Activated CD8-positive, alpha-beta memory T cell treated with anti-CD3 and anti-CD28 coated beads, Interleukin-2, amount 10 ng/mL, durations not matched to agents 7 days and 5 days (primary cell): ENCODE measurements around the gene MTARC1. TPM values are rescaled to one million over a fixed set of nuclear protein-coding genes. Genes with fewer than 3 reads are reported as not detected.

ENCODE experiments used
- ATAC-seq: fragments of 150-1000 bp; cut with Tn5 transposase; one replicate; pipeline ENCODE4 v1.10.0; 2021; ENCODE audit warnings: moderate library complexity
- CTCF ChIA-PET: fragments of 350-600 bp; sonication (Branson Sonifier 250); formaldehyde crosslinking; loops from one replicate; lab custom pipeline; 2021; ENCODE audit warnings: antibody characterized with exemption; lab: Charles Lee
- DNase-seq: peaks from one replicate; pipeline ENCODE4 v3.0.0-alpha.2; 2020
- H3K27ac Mint-ChIP-seq: one replicate; pipeline ENCODE4 v1.8.0; 2021; ENCODE audit warnings: mild to moderate bottlenecking, mixed read lengths
- H3K27me3 Mint-ChIP-seq: one replicate; pipeline ENCODE4 v1.8.0; 2021; ENCODE audit warnings: mixed read lengths
- H3K36me3 Mint-ChIP-seq: one replicate; pipeline ENCODE4 v1.8.0; 2021; ENCODE audit warnings: mild to moderate bottlenecking, mixed read lengths
- H3K4me1 Mint-ChIP-seq: one replicate; pipeline ENCODE4 v1.8.0; 2021; ENCODE audit warnings: mixed read lengths
- H3K4me3 Mint-ChIP-seq: one replicate; pipeline ENCODE4 v1.8.0; 2021; ENCODE audit warnings: mild to moderate bottlenecking, moderate library complexity, mixed read lengths
- H3K9me3 Mint-ChIP-seq: one replicate; pipeline ENCODE4 v1.8.0; 2022; ENCODE audit warnings: low read depth, mixed read lengths
- total RNA-seq, 2 experiments: library from RNA; stranded (reverse); gene quantifications; one replicate each; pipeline ENCODE4 v1.2.3, GENCODE V29; 2021

The MTARC1 gene
- total RNA-seq = not detected

DNA sequence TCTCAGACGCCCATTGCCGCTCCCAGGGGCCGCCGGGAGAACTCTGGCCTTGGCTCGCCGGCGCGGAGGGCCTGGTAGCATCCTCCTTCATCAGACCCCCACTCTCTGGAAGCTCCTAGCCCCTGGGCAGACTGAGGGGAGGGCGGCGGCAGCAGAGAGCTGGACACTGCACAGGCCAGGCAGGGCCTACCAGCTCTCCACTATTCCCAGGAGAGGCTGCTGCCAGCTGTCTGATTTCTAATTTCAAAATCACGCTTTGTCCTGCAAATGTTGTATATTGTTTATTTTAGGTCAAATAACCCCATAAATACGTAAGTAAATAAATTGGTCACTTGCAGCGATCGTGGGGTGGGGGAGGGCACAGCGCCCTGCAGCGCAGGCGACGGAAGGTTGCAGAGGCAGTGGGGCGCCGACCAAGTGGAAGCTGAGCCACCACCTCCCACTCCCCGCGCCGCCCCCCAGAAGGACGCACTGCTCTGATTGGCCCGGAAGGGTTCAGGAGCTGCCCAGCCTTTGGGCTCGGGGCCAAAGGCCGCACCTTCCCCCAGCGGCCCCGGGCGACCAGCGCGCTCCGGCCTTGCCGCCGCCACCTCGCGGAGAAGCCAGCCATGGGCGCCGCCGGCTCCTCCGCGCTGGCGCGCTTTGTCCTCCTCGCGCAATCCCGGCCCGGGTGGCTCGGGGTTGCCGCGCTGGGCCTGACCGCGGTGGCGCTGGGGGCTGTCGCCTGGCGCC, at the start of gene MTARC1:
MTARC1 (plus strand) TSS at position 577 of the 732 bp plus-strand sequence; CDS start at position 609, 32 bp downstream.
- peaks cover 73% of the 10 kb centered on the region for H3K27me3 Mint-ChIP-seq
- H3K4me1 Mint-ChIP-seq = no peaks in the 10 kb centered on the region
- no peak within 1 kb of the TSS for H3K4me3 Mint-ChIP-seq
- CTCF ChIA-PET = interaction anchor here (1.6 to 1.7 kb wide), 2 partner anchors 11 to 14 kb away, joined by 3 to 7 read pairs; no protein-coding TSS in a partner anchor
- no peaks in the 10 kb centered on the region for H3K9me3 Mint-ChIP-seq
- no peaks in the 10 kb centered on the region for H3K36me3 Mint-ChIP-seq
- H3K27ac Mint-ChIP-seq = no peak within 1 kb of the TSS
- ATAC-seq = peak; percentile 27
- DNase-seq = no peak

DNA sequence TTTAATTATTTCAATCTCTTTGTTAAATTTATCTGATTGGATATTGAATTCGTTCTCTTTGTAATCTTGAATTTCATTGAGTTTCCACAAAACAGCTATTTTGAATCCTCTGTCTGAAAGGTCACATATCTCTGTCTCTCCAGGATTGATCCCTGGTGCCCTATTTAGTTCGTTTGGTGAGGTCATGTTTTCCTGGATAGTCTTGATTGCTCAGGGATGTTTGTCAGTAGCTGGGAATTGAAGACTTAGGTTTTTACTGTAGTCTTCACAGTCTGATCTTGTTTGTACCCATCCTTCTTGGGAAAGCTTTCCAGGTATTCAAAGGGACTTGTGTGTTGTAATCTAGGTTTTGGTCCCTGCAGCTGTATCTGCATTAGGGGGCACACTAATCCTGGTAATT, 45.4 kb upstream of the MTARC1 start:
- peaks cover 22% of the 10 kb centered on the region for H3K27me3 Mint-ChIP-seq
- no peaks in the 10 kb centered on the region for H3K36me3 Mint-ChIP-seq
- no peak overlapping the region for H3K4me3 Mint-ChIP-seq
- CTCF ChIA-PET = interaction anchor here (1.9 kb wide), 1 partner anchor 8 kb away, joined by 6 read pairs; no protein-coding TSS in a partner anchor
- no peaks in the 10 kb centered on the region for H3K4me1 Mint-ChIP-seq
- DNase-seq (no peak), ATAC-seq (no peak)
- H3K9me3 Mint-ChIP-seq = no peaks in the 10 kb centered on the region
- no peak overlapping the region for H3K27ac Mint-ChIP-seq

DNA sequence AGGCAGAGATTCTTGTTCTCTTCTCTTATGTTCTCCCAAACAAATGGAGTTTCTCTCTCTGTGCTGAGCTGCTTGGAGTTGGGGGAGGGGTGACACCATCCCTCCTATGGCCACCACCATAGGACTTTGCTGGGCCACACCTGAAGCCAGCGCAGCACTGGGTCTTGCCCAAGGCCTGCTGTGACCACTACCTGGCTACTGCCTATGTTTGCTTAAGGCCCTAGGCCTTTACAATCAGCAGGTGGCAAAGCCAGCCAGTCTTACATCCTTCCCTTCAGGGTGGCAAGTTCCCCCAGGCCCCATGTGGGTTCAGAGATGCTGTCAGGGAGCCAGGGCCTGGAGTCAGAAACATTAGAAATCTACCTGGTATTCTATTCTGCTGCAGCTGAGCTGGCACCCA, 44.9 kb upstream of the MTARC1 start:
- no peak for DNase-seq
- no peaks in the 10 kb centered on the region for H3K4me1 Mint-ChIP-seq
- peaks cover 26% of the 10 kb centered on the region for H3K27me3 Mint-ChIP-seq
- H3K9me3 Mint-ChIP-seq = no peaks in the 10 kb centered on the region
- H3K27ac Mint-ChIP-seq = no peak overlapping the region
- ATAC-seq = no peak
- CTCF ChIA-PET = interaction anchor here (1.9 kb wide), 1 partner anchor 8 kb away, joined by 6 read pairs; no protein-coding TSS in a partner anchor
- H3K4me3 Mint-ChIP-seq = no peak overlapping the region
- H3K36me3 Mint-ChIP-seq = no peaks in the 10 kb centered on the region

DNA sequence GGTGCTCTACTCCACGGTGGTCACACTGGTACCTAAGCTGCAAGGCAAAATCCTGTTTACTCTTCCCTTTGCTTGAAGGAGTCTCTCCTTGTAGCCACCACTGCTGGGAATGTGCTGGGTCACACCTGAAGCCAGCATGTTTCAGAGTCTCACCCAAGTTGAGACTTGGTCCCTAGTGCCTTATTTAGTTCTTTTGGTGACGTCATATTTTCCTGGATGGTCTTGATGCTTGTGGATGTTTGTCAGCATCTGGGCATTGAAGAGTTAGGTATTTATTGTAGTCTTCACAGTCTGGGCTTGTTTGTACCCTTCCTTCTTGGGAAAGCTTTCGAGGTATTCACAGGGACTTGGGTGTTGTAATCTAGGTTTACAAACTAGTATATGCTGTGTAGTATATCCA, 44.2 kb upstream of the MTARC1 start:
- DNase-seq (no peak), ATAC-seq (no peak)
- Mint-ChIP-seq H3K4me1 (no peaks in the 10 kb centered on the region), H3K4me3 (no peak overlapping the region), H3K27ac (no peak overlapping the region), H3K27me3 (peaks cover 32% of the 10 kb centered on the region), H3K36me3 (no peaks in the 10 kb centered on the region), H3K9me3 (no peaks in the 10 kb centered on the region)
- CTCF ChIA-PET = interaction anchor here (1.9 kb wide), 1 partner anchor 9 kb away, joined by 6 read pairs; no protein-coding TSS in a partner anchor

DNA sequence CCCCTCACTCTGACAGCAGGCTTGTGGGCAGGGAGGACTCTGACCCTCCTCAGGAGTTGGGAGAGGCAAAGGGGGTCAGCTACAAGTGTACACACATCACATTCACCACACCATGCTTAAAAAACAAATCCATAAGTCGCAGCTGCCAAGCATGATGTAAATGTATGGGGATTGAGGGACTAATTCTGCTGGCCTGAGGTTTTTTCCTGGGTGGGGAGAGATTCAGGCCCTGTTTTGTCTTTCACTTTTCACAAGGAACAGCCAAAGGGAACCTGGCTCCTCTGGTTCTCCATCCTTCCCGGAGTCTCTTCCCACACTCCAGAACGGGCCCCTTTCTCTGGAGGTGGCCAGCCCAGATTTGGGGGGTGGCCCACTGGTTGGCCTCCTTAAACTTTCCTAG, 39.9 kb upstream of the MTARC1 start:
- Mint-ChIP-seq H3K4me1 (peaks cover 4% of the 10 kb centered on the region), H3K36me3 (no peaks in the 10 kb centered on the region), H3K27ac (no peak overlapping the region), H3K9me3 (no peaks in the 10 kb centered on the region), H3K27me3 (peaks cover 59% of the 10 kb centered on the region), H3K4me3 (no peak overlapping the region)
- DNase-seq = no peak
- ATAC-seq = no peak
- CTCF ChIA-PET = interaction anchor here (2.0 kb wide), 1 partner anchor 14 kb away, joined by 6 read pairs; no protein-coding TSS in a partner anchor

DNA sequence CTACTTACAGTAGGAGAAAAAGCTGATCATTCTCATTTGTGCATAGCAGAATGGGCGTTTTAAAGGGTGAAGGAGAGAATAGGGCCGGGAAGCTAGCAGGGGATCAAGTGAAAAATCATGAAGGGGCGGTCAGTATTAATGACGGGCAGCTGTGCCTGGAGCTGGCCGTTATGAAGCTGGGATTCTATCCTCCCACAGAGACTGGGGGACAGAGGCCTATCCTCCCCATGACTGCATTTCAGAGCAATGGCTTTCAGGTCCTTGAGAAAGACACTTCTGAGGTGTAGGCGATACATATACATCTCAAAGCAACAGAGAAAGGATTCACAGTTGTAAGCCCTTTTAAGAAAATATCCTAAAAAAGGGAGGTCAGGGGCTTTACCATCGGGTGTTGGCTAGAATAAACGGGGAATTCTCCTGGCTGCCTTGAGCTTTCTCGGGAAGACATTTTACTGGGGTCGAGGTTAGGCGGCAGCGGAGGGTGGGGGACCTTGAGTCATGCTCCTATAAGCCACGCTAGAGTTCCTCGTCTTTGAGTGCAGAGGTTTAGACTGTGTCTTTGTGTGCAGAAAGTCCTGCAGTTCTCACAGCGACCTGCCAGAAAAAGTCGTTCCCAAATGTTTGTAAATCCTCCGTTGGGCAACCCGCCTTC, 39.1 kb upstream of the MTARC1 start:
- H3K4me3 Mint-ChIP-seq = no peak overlapping the region
- ATAC-seq = no peak
- H3K9me3 Mint-ChIP-seq = no peaks in the 10 kb centered on the region
- H3K4me1 Mint-ChIP-seq = peaks cover 4% of the 10 kb centered on the region
- CTCF ChIA-PET = interaction anchor here (2.0 kb wide), 1 partner anchor 14 kb away, joined by 6 read pairs; no protein-coding TSS in a partner anchor
- peaks cover 61% of the 10 kb centered on the region for H3K27me3 Mint-ChIP-seq
- no peak for DNase-seq
- no peaks in the 10 kb centered on the region for H3K36me3 Mint-ChIP-seq
- no peak overlapping the region for H3K27ac Mint-ChIP-seq

DNA sequence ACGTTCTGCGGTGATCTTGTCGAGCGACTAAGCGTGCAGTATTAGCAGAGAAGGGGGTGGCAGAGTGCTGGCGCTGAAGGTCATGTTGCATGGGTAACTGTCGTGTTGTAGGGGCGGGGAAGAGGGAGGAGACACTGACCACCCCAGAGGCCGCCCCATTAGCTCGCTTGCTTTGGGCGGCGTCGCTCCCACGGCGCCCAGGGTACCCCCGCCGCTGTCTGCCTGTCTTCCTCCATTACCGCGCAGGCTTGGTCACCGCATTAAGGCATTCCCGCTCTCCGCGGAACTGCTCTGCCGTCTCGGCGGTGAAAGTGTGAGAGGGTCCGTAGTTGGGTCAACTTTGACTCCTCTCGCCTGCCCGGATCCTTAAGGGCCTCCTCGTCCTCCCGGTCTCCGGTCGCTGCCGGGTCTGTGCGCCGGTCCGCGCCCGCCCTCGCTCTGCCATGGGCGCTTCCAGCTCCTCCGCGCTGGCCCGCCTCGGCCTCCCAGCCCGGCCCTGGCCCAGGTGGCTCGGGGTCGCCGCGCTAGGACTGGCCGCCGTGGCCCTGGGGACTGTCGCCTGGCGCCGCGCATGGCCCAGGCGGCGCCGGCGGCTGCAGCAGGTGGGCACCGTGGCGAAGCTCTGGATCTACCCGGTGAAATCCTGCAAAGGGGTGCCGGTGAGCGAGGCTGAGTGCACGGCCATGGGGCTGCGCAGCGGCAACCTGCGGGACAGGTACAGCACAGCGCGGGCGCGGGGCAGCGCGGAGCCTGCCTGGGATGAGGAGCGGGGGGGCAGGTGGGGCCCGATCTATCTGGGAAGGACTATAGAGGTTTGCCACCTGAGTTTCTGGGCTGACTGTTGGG, 38.4 kb upstream of the MTARC1 start, which contains the start of gene MTARC2:
MTARC2 (plus strand) TSS at position 234 of the 846 bp plus-strand sequence; CDS start at position 444, 210 bp downstream.
- Mint-ChIP-seq H3K27ac (no peak within 1 kb of the TSS), H3K36me3 (no peaks in the 10 kb centered on the region), H3K4me1 (peaks cover 4% of the 10 kb centered on the region), H3K27me3 (peaks cover 61% of the 10 kb centered on the region), H3K9me3 (no peaks in the 10 kb centered on the region), H3K4me3 (peak within 1 kb of the TSS; percentile 38)
- CTCF ChIA-PET = no interaction called here
- ATAC-seq (peak; percentile 53), DNase-seq (no peak)

DNA sequence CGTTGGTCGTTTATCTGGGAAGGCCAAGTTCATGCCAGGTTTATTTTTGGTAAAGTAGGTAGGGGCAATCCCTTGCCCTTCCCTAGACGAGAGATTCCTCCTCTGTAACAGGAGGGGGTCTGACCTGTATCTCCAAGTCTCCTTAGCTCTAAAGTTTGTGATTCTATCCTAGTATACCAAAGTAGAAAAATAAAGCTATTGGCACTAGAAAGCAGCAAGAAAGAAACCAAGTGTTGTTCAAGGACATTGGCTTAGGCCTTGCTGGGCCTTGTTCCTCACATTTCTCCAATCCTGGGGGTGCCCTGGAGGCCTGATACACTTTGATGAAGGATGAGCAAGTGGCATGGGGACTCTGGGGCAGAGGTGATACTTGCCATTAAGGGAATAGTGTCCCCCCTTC, 37.8 kb upstream of the MTARC1 start:
- CTCF ChIA-PET = interaction anchor here (1.5 kb wide), 1 partner anchor 15 kb away, joined by 3 read pairs; no protein-coding TSS in a partner anchor
- Mint-ChIP-seq H3K4me3 (no peak overlapping the region), H3K27me3 (peaks cover 61% of the 10 kb centered on the region)

DNA sequence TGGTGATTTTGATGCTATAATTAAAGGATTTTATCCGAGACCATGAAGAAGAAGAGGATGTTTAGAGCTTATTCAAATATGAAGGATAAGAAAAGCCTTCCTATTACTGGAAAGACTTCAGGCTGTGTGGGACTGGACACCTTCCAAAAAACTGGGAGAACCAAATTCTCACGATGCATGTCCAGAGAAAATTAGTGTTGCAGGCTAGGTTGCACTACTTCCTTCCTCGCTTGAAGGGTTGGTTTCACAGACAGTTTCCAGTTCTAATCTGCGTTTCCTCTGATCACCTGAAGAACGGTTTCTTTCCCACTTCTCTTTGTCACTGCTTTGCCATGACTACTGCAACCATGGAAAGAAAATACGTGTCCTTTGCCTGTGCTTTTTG, 36.6 kb upstream of the MTARC1 start:
- peaks cover 59% of the 10 kb centered on the region for H3K27me3 Mint-ChIP-seq
- no peaks in the 10 kb centered on the region for H3K9me3 Mint-ChIP-seq
- H3K27ac Mint-ChIP-seq = no peak overlapping the region
- no peak overlapping the region for H3K4me3 Mint-ChIP-seq
- DNase-seq (no peak), ATAC-seq (no peak)
- H3K36me3 Mint-ChIP-seq = no peaks in the 10 kb centered on the region
- H3K4me1 Mint-ChIP-seq = peaks cover 4% of the 10 kb centered on the region
- CTCF ChIA-PET = interaction anchor here (1.5 kb wide), 1 partner anchor 17 kb away, joined by 3 read pairs; no protein-coding TSS in a partner anchor

More for the DNA sequence above, 37.8 kb upstream of the MTARC1 start:
- DNase-seq (no peak), ATAC-seq (no peak)
- H3K9me3 Mint-ChIP-seq = no peaks in the 10 kb centered on the region
- no peak overlapping the region for H3K27ac Mint-ChIP-seq
- H3K36me3 Mint-ChIP-seq = no peaks in the 10 kb centered on the region
- H3K4me1 Mint-ChIP-seq = peaks cover 4% of the 10 kb centered on the region

DNA sequence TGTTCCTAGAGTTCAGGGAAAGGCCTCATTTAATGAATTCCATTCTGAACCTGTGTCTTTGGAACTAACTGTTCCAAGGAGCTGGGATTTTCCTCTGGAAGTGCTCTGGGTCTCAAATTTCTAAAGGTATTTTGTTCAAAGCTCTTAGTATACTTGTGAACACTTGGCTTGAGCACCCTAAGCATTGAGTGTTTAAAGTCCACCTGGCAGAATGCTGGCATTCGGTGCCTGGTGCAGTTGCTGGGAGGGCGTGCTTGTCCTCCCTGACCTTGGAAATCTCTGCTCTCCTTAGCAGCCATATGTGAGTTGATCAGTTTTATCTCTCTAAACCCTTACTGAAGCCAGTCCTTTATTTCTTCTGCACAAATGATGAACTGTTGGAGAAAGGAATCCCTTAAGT, 35.6 kb upstream of the MTARC1 start:
- DNase-seq (no peak), ATAC-seq (no peak)
- Mint-ChIP-seq H3K9me3 (no peaks in the 10 kb centered on the region), H3K27me3 (peaks cover 58% of the 10 kb centered on the region), H3K4me1 (peaks cover 4% of the 10 kb centered on the region), H3K4me3 (no peak overlapping the region), H3K36me3 (no peaks in the 10 kb centered on the region), H3K27ac (no peak overlapping the region)
- CTCF ChIA-PET = no interaction called here

DNA sequence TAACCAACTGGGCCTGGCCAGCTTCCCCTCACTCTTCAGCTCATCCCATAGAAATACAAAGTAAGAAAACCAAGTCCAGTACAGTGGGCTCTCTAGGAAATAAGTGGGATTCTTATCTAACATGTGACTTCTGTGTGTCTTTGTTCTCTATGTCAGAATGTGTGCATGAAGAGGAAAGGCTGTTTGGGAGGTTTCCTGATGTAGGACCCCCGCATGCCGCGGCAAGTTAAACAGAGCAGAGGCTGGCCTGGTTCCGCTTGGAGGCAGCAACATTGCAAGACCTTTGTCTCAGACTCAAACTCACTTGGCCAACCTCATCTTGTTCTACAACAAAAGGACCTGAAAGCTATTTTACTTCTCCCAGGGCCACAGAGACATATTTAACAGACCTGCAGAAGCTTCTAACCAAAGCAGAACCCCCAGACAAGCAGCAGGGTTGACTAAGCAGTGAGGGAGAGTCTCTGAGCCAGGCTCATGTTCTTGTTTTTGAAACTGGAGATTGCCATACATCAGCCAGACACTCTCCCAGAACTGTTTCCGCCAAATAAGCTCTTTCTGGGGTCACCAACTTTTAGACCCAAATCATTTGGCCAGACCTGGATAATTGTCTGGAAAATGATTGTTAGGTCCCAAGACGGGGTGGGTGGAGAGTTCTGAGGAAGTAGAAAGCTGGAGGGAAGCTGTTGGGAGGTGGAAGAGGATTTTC, 32.3 kb upstream of the MTARC1 start:
- DNase-seq (no peak), ATAC-seq (no peak)
- no peaks in the 10 kb centered on the region for H3K4me1 Mint-ChIP-seq
- H3K9me3 Mint-ChIP-seq = no peaks in the 10 kb centered on the region
- no peak overlapping the region for H3K4me3 Mint-ChIP-seq
- peaks cover 30% of the 10 kb centered on the region for H3K27me3 Mint-ChIP-seq
- CTCF ChIA-PET = interaction anchor here (1.4 kb wide), 1 partner anchor 21 kb away, joined by 4 read pairs; no protein-coding TSS in a partner anchor
- H3K36me3 Mint-ChIP-seq = no peaks in the 10 kb centered on the region
- H3K27ac Mint-ChIP-seq = no peak overlapping the region

DNA sequence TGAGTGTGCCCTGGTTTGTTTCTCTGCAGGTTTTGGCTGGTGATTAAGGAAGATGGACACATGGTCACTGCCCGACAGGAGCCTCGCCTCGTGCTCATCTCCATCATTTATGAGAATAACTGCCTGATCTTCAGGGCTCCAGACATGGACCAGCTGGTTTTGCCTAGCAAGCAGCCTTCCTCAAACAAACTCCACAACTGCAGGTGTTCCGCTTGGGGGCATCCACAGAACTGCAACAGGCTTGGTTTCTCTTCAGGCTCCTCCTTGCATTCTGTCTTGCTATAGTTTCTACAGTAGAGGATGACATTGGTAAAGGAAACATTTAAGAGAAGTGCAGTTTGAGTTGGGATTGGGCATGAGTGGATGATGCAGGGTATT, 31.8 kb upstream of the MTARC1 start:
- Mint-ChIP-seq H3K4me3 (no peak overlapping the region), H3K27ac (no peak overlapping the region), H3K9me3 (no peaks in the 10 kb centered on the region), H3K36me3 (no peaks in the 10 kb centered on the region), H3K27me3 (peaks cover 29% of the 10 kb centered on the region), H3K4me1 (no peaks in the 10 kb centered on the region)
- no peak for ATAC-seq
- no peak for DNase-seq
- CTCF ChIA-PET = interaction anchor here (1.4 kb wide), 1 partner anchor 21 kb away, joined by 4 read pairs; no protein-coding TSS in a partner anchor
